CD8-positive, alpha-beta memory T cell (primary cell): Measurements from ENCODE around the gene ZNRF3. TPM values are rescaled to one million over a fixed set of nuclear protein-coding genes. Genes with fewer than 3 reads are reported as not detected.

Experiments
- polyA plus RNA-seq: library from polyadenylated mRNA; unstranded; fragments of 300-500 nt; fragmentation: Illumina TruSeq; gene quantifications from one replicate; pipeline ENCODE4 v1.2.3, GENCODE V29; 2021
- total RNA-seq, 2 experiments: library from RNA; stranded (reverse); gene quantifications; one replicate each; pipeline ENCODE4 v1.2.3, GENCODE V29; 2021

Gene ZNRF3
- total and polyA plus RNA-seq, 3 experiments from 2014 or later: 0.35 to 1.2 (median 1.0) TPM

Other genes with a start within 250 kb of the ZNRF3 start
- under 1 TPM; 0.24 to 0.51 TPM for gene TTC28, start 203.7 kb upstream of the ZNRF3 start, total RNA-seq
- 0.60 TPM for gene TTC28, start 203.7 kb upstream of the ZNRF3 start, polyA plus RNA-seq
- 1 to 10 TPM; 4.5 to 7.7 TPM for gene CHEK2, start 141.8 kb upstream of the ZNRF3 start, total RNA-seq
- gene CHEK2, start 141.8 kb upstream of the ZNRF3 start, polyA plus RNA-seq: 5.2 TPM
- 10 to 100 TPM; 10.9 to 12.6 TPM for gene HSCB, start 141.5 kb upstream of the ZNRF3 start, total RNA-seq
- gene HSCB, start 141.5 kb upstream of the ZNRF3 start, polyA plus RNA-seq: 14.6 TPM
- 10 to 100 TPM; 20.9 to 24.6 TPM for gene CCDC117, start 110.9 kb upstream of the ZNRF3 start, total RNA-seq
- gene CCDC117, start 110.9 kb upstream of the ZNRF3 start, polyA plus RNA-seq: 11.2 TPM
- 10 to 100 TPM; 67.3 to 71.4 TPM for gene XBP1, start 83.0 kb upstream of the ZNRF3 start, total RNA-seq
- gene XBP1, start 83.0 kb upstream of the ZNRF3 start, polyA plus RNA-seq: 395 TPM
- not detected for gene C22orf31, start 178.3 kb downstream of the ZNRF3 start, total RNA-seq
- gene C22orf31, start 178.3 kb downstream of the ZNRF3 start, polyA plus RNA-seq: not detected
- under 1 TPM; 0.16 to 0.28 TPM for gene KREMEN1, start 189.5 kb downstream of the ZNRF3 start, total RNA-seq
- gene KREMEN1, start 189.5 kb downstream of the ZNRF3 start, polyA plus RNA-seq: not detected